Astrocyte of the cerebellum (primary cell): ENCODE data around the gene TPSD1.

Source experiments
- DNase-seq: peaks from one replicate; pipeline ENCODE4 v3.0.0-alpha.2; 2011; ENCODE audit warnings: low read depth
- H3K4me3 ChIP-seq: 2 replicates; pipeline ENCODE4 v1.5.1; 2011; ENCODE audit warnings: mild to moderate bottlenecking, low read depth, low read length, moderate library complexity
- CTCF ChIP-seq: IDR thresholded peaks from 2 replicates; pipeline ENCODE4 v1.5.1; 2012; ENCODE audit warnings: low read length, low read depth, moderate library complexity, mild to moderate bottlenecking; ENCODE audit errors: missing control alignments
- in situ Hi-C: cut with HindIII; loops from 2 replicates; pipeline ENCODE4 v1.10.0; 2017; ENCODE audit warnings: low sequenced_read_pairs

Gene TPSD1

GRCh38 chr16:1257561-1258224 lies 1.8 kb downstream of the TPSD1 start:
- in situ Hi-C loops = no loop called here

GRCh38 chr16:1258225-1258600 lies 2.3 kb downstream of the TPSD1 start:
- DNase-seq = no peak
- TF ChIP-seq CTCF = no peak
- in situ Hi-C loops = no loop called here
- no peak overlapping the region for H3K4me3 ChIP-seq

More at GRCh38 chr16:1257561-1258224, 1.8 kb downstream of the TPSD1 start:
- DNase-seq = no peak
- no peak overlapping the region for H3K4me3 ChIP-seq
- no peak for TF ChIP-seq CTCF

GRCh38 chr16:1258906-1259759 lies 3.3 kb downstream of the TPSD1 start:
- in situ Hi-C loops = no loop called here
- H3K4me3 ChIP-seq = no peak overlapping the region
- DNase-seq = no peak
- TF ChIP-seq CTCF = no peak

- DNase-seq = no peak
- in situ Hi-C loops = no loop called here
- no peak for TF ChIP-seq CTCF
- no peak overlapping the region for H3K4me3 ChIP-seq
Observed at GRCh38 chr16:1259760-1260068, 3.8 kb downstream of the TPSD1 start.

GRCh38 chr16:1260101-1260680 lies 4.3 kb downstream of the TPSD1 start:
- in situ Hi-C loops = no loop called here
- no peak overlapping the region for H3K4me3 ChIP-seq
- no peak for TF ChIP-seq CTCF
- DNase-seq = no peak

- in situ Hi-C loops = no loop called here
- no peak for TF ChIP-seq CTCF
- H3K4me3 ChIP-seq = no peak overlapping the region
- DNase-seq = no peak
Observed at GRCh38 chr16:1261131-1261892, 5.4 kb downstream of the TPSD1 start.
